SK-N-DZ (cell line): ENCODE measurements around the gene PTPN14.

Source experiments
- DNase-seq: peaks from one replicate; pipeline ENCODE4 v3.0.0-alpha.2; 2015; ENCODE audit warnings: low spot score

Gene PTPN14

DNA sequence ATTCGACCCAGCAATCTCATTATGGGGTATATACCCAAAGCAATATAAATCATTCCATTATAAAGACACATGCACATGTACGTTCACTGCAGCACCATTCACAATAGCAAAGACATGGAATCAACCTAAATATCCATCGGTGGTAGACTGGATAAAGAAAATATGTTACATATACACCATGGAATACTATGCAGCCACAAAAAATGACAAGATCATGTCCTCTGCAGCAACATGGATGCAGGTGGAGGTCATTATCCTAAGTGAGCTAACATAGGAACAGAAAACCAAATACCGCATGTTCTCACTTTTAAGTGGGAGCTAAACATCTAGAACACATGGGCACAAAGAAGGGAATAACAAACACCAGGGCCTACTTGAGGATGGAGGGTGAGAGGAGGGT is 115.5 kb downstream of the PTPN14 start:
- no peak for DNase-seq

DNA sequence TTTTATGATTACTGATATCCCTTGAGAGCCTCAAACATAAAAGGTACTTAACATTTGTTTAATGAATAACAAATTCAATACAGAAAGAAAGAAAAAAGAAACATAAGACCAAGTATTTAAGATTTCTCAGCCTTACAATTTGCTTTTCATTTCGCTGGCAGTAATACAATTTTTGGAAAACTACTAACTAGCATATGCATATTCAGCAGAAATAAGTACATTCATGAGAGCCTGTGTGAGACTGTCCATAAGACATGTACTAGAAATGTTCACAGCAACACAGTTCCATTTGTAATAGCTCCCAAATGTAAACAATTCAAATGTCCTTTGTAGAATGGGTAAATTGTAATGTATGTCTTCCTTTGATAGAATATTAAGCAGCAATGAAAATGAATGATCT is 119.2 kb downstream of the PTPN14 start:
- no peak for DNase-seq

DNA sequence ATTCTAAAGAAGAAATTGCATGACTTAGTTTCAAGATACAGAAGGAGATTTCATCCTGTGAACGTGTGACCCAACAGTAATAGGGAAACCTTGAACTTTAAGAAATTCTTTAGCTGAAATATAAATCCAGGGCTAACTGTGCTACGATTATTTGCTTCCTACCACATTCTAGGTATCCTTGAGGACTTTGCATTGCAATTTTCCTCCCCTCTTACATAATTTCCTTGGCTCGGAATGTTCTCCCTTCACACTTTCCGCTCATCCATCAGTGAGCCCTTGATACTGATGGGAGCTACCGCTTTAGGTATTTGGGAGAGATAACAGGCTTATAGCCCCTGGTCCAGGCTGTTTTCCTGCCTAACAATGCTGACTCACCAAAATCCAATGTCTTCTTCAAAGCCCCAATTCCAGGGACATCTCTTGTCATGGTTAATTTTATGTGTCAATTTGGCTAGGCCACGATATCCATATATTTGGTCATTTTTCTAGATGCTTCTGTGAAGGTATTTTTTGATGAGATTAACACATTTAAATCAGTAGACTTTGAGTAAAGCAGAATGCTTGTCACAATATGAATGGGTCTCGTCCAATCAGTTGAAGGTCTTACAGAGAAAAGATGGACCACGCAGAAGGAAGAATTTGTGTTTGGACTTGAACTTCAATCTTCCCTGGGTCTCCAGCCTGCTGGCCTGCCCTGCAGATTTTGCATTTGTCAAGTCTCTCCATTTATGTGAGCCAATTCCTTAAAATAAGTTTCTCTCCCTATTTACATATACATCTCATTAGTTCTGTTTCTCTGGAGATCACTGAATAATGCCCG is 121.2 kb downstream of the PTPN14 start:
- DNase-seq, result no peak

DNA sequence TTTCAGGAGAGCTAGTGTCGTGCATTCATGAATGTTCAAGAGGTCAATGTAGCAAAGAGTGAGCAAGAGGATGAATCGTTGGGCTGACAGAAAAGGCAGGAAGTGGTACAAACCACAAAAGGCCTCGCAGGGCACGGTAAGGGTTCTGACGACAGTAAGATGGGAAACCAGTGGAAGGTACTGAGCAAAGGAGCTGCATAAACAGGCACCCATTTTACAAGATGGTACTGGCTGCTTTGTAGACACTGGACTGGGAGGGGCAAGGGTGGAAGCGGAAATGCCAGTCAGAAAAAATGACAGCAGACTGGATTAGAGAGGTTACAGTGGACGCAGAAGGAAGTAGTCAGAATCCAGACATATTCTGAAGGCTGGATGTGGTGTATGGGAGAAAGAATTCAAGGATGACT is 123.5 kb downstream of the PTPN14 start:
- DNase-seq, result no peak

DNA sequence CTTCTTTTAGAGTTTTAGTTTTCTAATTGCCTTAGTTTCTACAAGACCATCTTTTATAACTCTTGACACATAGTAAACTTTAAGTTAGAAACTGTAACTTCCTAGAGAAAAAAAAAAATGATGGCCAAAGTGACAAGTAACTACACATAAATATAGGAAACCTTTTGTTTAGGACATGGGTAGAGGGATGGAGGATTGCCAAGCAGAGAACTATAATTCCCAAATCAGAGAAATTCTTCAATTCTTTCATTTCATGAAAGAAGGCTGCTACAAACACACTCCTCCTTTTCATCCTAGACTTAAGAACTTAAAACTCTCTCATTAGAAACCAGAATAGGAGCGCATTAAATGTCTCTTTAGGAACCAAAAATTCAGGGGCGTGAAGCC is 125.0 kb downstream of the PTPN14 start:
- DNase-seq, result no peak

DNA sequence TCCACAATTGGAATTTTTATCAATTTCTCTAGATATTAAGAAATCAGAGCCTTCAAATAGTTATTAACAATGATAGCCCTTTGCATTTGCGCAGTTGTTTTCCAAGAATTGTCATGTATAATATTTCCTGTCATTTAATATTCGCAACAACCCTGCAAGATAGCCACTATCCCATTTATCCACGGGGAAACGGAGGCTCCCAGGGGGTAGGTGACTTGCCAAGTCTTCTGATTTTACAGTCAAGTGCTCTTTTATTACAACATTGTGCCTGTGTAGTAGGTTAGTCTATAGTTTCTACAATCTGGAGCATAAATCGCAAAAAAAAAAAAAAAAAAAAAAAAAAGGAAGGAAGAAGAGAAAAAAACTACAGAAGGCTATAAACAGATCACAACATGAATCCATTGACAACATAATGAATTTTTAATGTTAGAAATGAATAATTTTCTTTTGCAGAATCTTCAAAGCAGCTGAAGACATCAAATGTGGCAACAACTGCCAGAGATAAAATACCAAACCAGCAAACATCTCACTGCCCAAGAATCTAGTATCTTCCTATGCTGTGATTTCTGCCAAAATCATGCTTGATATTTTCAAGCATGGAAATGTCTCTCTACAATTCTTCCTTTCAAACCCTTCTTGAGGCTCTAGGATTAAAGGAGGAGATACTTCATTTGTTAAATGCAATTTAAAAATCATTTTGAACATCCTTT is 125.5 kb downstream of the PTPN14 start:
- DNase-seq, result no peak

DNA sequence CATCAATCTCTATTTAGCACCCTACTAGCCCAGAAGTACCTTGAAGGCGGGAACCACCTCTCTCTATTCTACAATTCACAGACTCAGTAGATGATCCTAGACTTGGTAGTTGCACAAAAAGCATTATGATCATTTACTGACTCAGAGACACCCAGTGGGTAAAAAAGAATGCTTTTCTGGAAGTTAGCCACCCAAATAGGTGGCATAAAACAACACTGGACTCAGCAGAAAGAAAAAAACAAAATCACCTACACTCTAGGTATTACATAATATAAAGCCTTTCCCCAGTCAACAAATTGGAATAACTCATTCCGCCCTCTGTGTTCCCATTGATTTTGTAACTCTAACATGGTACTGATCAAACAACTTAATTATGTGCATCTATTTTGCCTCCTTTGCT is 126.3 kb downstream of the PTPN14 start:
- DNase-seq, result no peak

DNA sequence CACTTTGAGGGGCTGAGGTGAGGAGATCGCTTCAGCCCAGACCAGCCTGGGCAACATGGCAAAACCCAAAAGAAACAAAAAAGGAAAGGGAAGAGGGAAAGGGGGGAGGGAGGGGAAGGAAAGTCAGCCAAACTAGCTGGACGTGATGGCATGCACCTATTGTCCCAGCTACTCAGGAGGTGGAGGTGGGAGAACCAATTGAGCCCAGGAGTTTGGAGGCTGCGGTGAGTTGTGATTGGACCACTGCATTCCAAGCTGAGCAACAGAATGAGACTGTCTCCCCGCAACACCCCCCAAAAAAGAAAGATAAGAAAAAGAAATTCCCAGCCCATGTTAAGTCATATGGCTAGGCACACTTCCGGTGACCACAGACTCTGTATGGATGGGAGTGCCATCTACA is 128.4 kb downstream of the PTPN14 start:
- no peak for DNase-seq

DNA sequence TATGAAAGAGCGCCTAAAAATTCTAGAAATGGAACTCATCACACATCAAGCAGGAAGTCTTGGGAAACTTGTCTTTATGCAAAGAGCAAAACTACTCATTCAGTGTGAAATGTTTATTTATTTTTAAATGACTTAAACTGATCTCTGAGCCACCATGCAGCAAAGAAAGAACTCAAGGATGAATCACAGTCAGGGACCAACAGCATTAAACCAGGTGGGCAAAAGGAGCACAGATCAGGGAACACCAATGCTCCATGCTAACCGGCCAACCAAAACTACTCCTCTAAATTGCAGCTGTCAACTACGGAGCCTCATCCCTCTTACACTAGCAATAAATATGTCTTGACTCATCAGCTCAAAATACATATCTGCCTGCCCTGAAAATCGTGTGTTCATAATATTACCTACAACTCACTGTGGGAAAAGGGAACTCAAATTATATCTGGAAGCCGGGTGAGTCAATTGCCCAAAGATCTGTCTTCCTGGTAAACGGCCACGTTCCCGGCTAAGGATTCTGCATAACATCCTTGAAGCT is 129.2 kb downstream of the PTPN14 start:
- no peak for DNase-seq

DNA sequence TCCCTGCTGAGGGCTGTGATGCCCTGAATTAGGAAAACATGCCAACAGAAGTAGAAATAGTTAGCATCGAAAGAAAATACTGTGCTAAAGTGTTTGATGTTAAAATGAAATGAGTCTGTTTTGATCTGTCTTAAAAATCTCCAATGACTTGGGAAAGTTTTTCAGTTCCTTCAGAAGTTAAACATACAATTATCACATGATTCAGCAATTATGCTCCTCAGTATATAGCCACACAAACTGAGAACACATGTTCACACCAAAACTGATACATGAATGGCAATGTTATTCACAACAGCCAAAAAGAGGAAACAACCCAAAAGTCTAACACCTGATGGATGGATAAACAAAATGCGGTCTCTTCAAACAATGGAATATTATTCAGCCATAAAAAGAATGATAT is 130.6 kb downstream of the PTPN14 start:
- no peak for DNase-seq

DNA sequence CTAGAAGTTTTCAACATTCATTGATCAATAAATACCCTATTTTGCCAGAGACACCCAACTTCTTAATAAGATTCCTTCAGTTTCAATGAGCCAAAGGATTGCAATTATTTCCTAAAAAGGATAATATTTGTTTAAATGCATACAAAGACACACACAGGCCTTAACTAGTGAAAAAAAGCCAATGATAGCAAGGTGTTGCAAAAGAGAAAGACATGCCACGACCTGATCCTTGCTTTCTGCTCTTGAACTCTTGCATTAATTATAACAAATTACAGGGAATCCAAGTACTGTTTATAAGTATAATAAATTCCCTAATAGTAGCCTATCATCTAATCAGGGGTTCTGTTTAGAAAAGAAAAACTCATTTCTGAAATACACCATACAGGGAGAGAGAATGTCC is 131.1 kb downstream of the PTPN14 start:
- no peak for DNase-seq

DNA sequence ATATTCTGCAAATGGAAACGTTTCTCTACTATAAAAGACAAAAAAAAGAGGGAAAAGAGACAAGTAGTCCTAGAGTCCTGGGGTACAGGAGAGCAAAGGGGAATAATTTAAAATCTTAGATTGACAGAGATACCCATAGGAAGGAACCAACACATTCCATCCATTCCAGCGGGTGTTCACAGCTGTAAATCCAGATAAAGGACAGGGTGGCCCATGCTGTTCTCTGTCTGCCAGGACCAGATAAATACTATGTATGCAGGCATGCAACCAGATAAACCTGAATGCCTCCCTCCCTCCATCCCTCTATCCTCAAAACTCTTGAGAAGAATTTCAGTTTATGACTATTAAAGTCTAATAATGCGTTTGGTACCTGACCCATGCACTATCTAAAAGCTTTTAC is 131.8 kb downstream of the PTPN14 start:
- no peak for DNase-seq

DNA sequence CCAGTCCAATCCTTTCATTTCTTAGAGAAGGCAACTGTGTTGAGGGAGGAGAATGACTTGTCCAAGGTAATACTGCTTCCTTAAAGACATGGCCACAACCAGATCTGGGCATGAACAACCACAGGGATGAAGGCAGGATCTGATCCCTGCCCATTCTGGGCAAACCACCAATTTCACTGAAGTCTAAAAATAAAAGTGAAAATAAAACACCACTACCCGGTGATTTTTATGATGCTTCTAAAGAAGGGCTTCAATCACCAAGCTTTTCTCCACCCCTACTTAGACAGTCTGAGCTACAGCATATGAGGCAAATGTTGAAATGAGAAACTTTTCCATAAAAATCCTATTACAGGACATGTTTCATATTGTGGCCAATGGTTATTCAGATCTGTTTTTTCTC is 133.0 kb downstream of the PTPN14 start:
- no peak for DNase-seq

DNA sequence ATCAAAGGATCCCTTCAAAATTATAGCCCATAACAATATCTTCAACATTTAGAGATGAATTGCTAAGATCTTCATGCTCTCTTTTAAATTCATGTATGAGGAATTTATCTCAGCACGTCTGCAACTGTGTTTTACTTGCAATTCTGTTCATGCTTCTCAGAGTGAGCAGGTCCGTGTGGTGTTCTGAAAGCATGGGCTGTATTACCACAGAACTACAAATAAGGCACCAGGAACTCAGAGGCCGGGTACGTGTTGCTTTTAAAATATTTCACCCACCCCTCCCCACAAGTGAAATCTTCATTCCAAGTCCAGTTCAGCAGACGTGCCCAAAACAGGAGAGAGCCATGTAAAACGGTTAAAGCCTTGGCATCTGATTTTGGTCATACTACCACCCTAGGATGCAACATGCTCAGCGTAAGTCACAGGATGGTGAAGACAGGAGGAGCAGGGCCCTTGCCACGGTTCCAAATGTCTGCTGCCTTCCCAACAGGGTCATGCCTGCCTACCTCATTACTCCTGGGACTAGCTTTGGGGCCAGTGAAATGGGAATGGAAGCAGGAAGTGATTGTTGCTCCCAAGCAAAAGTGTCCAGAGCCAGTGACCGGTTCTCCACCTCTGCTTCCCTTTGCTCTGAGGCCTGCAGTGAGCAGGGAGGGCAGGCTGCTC is 133.7 kb downstream of the PTPN14 start:
- no peak for DNase-seq

DNA sequence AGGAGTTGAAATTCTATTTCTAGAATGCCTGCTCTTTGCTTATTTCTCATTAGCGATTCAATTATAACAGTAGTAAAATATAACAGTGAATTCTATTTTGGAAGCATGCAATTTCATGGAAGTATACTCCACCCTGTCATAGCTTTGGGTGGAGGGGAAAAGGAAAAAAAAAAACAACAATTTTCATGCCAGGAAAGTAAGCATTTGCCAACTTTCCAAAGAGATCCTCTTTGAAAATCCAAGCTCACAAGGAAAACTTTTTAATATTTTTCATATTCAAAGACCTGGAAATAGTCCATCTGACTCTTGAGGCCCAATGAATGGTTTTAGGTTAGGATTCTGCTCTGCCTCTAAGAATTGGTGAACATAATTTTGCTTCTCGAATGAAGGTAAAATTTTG is 134.5 kb downstream of the PTPN14 start:
- no peak for DNase-seq

DNA sequence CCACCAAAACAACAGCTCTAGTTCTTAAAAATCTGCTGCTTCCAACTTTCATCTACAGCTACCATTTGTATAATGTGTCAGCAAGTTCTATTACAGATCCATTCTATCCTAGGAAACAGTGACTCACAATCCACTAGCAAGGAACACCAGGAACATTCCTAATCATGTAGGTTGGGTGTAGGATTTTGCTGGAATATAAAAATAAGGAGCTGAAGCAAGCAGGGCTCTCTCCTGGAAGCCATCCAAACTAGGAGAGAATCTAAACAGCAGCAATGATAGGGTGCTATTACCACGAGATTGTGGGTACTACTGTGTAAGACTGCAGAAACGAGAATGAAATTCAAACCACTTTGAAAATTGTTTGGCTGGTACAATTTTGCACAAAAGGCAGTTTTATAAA is 135.0 kb downstream of the PTPN14 start:
- no peak for DNase-seq

DNA sequence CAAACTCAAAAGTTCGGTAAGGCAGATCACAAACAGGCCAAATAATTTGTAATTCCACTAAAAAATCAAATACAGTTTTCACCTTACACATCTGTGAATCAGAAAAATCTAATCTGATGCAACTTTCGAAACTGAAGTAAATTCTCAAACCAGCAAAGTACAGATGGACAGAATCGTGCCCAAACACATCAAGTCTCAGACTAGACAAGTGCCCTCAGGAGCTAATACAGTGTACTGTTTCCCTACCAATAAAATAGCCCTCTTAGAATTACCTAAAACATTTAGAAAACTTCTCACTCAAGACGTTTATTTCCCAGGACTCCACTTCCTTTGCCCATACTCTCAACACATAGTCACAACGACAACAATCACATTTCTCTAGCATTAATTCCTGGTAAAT is 136.3 kb downstream of the PTPN14 start:
- no peak for DNase-seq

DNA sequence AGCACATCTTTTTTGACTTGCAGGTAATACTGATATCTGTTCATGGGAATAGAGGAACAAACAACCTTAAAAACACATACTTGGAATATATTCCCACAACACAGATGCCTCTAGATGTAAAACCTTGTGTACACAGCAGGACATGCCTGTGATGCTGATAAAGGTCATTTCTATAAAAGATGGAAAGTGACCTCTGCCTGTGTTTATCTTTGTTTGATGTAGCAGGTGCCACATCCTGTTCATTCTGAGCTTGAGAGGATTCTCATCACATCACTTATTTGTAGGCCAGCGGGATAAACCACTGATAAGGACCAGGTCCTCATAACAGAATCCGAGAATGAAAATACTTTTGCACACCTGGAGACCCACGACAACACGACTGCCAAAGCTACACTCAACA is 136.7 kb downstream of the PTPN14 start:
- no peak for DNase-seq

DNA sequence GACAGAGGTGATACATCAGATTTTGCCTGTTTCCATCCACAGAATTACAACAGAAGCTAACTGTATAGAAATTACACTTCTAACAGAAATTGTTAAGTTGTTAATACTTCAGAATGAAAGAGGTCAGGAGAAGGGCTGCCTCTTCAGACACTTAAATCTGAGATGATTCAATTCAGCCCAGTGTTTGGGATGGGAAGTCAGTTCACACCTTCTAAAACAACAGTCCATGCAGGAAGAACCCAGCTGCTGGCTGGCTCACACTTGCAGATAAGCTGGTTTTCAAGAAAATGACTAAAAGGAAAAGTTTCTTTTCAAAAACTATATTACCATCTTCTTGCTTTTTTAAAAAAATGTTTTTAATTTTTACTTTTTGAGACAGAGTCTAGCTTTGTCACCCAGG is 138.1 kb downstream of the PTPN14 start:
- DNase-seq, result no peak

DNA sequence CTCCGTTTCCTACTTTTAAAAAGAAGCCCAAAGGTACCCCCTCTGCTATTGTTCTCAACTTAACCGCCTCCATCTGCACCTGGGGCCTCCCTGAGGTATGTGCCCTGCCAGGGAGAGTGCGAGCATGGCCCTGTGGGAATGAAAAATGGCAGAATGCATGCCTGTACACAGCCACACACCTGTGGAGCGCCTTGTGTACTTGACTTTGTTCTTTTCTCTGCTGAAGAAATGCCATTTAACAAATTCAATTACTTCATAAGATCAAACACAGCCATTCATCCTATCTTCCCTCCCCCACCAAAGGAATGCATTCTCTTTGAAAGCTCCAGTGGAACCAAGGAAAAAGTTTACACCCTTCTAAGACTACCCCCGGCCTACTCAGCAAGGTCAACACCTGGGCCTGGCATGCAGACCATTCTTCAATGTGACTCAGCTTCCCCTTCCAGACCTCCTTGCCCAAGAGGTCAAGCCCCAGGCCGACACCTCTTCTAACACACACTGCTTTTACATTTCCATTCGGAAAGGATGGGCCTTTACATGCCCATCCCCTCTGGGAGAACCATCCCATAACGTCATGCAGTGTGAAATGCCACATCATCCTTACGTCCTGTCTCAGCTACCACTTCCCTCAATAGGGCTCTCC is 146.7 kb downstream of the PTPN14 start:
- no peak for DNase-seq

DNA sequence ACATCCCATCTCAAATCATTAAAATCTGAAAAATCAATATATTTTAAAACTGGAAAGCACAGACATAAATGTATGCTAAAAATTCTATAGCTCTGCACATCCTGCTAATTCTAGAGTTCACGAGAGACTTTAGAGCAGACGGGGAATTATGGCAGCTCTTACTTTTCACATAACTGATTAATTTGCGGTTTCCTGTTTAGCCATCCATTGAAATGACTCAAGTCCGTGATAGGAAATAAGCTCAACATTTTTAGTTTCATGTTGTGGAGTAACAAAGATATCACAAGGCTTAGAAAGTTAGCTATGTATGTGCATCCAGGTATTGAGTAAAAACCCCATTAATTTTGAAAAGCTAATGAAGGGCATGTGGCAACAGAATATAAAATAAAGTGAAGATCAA is 147.2 kb downstream of the PTPN14 start:
- no peak for DNase-seq

DNA sequence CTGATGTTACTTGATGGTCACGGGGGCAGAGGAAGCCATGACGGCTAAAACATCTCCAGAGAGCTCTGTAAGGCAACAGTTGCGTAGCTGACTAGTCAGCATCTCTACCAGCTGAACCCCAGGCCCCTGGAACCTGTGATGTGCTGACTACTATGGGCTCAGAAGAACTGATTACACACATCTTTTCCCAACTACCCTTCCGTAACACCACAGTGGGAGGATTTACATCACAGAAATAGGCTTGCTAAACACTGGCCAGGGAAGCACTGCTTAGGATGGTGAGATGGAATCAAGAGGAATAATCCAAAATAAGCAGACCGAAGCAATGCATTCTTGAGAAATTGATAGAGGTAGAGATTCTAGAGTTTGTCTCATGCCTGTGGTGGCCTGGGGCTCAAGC is 148.0 kb downstream of the PTPN14 start:
- no peak for DNase-seq
